ENCODE measurements around the gene HAAO.

DNA sequence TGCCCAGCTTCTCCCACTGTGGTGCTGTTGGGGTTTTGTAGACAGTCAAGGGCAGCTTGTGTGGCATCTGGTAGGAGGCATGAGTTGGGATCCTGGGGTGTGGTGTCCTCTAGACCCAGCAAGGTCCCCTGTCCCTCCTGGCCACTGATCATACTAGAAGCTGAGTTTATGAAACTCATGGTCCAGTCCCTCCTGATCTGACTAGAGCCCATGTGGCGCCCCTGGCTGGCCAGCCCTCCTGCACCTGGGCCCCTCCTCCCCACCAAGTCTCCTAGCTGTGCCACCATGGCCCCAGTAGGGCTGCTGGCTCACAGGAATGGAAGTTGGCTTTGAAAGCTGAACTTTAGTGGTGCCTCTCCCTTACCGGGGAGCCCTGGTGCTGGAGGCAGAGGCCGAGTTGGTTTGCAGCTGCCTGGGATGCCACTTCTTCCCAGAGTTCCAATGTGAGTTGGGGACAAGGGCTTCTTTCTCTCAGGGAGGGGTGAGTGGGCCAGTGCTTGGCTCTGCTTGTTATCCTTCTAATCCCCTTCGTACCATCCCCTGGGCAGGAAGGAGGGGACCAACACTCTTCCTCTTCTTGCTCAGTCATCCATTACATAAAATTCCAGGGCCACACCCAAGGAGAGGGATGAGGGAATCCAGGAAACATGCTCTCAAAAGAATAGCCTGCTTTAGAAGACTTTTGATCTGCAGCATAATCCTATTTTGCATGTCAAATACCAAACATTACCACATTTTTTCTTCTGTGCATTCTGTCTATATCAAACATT lies 37.5 kb upstream of the HAAO start:
- no peak for TF ChIP-seq POLR2A (IDR thresholded peaks at IDR 0.05)
- TF ChIP-seq, protein P1, sequence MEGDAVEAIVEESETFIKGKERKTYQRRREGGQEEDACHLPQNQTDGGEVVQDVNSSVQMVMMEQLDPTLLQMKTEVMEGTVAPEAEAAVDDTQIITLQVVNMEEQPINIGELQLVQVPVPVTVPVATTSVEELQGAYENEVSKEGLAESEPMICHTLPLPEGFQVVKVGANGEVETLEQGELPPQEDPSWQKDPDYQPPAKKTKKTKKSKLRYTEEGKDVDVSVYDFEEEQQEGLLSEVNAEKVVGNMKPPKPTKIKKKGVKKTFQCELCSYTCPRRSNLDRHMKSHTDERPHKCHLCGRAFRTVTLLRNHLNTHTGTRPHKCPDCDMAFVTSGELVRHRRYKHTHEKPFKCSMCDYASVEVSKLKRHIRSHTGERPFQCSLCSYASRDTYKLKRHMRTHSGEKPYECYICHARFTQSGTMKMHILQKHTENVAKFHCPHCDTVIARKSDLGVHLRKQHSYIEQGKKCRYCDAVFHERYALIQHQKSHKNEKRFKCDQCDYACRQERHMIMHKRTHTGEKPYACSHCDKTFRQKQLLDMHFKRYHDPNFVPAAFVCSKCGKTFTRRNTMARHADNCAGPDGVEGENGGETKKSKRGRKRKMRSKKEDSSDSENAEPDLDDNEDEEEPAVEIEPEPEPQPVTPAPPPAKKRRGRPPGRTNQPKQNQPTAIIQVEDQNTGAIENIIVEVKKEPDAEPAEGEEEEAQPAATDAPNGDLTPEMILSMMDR (IDR thresholded peaks at IDR 0.05) = no peak

Measured in right lobe of liver (tissue), 4 donors.